Right renal cortex interstitium (tissue), 3 donors: ENCODE data around the gene PANK3. TPM values are rescaled to one million over a fixed set of nuclear protein-coding genes. Genes with fewer than 3 reads are reported as not detected.
"Not testable (repeated sequence)": the region's sequence is repeated elsewhere in the genome, so short reads cannot be mapped to it uniquely, and the experiment has no call there.

Experiments
- DNase-seq, 3 donors: peaks; one replicate each; pipeline ENCODE4 v3.0.0-alpha.2; 2013; ENCODE audit warnings: low read depth in 3 of 3, low spot score in 2 of 3
- polyA plus RNA-seq, 3 donors: library from polyadenylated mRNA; unstranded; fragments of 120-200 nt; gene quantifications; one replicate each; pipeline ENCODE4 v1.2.1, GENCODE V29; 2013; ENCODE audit not compliant: insufficient read length in 3 of 3

Gene PANK3
- polyA plus RNA-seq, 3 donors, result 67.1 to 70.6 (median 67.2) TPM

- no peak for DNase-seq
Observed at GRCh38 chr5:168557389-168557788, 21.8 kb downstream of the PANK3 start.

GRCh38 chr5:168553377-168554130 is 25.6 kb downstream of the PANK3 start:
- no peak for DNase-seq

GRCh38 chr5:168552146-168552545 is 27.0 kb downstream of the PANK3 start:
- DNase-seq, result no peak

GRCh38 chr5:168550656-168551055 is 28.5 kb downstream of the PANK3 start:
- no peak for DNase-seq

- DNase-seq, result no peak
Observed at GRCh38 chr5:168549554-168549953, 29.6 kb downstream of the PANK3 start.

- no peak for DNase-seq
Observed at GRCh38 chr5:168537176-168537575, 42.0 kb downstream of the PANK3 start.

GRCh38 chr5:168534351-168534750 is 44.8 kb downstream of the PANK3 start:
- not testable (repeated sequence) for DNase-seq

GRCh38 chr5:168531987-168532864 is 46.9 kb downstream of the PANK3 start:
- no peak for DNase-seq

- DNase-seq, result no peak
Observed at GRCh38 chr5:168531191-168531590, 48.0 kb downstream of the PANK3 start.

- DNase-seq, result no peak
Observed at GRCh38 chr5:168530621-168531150, 48.5 kb downstream of the PANK3 start.

GRCh38 chr5:168529374-168530234 is 49.6 kb downstream of the PANK3 start:
- no peak for DNase-seq

GRCh38 chr5:168528521-168529373 is 50.4 kb downstream of the PANK3 start, which contains the start of gene FBLL1:
TSS of gene FBLL1 (plus strand) at chr5:168529305. CDS start at chr5:168529505, 200 bp downstream.
- peak in 2 of 3 donors; percentile 45 to 54 for DNase-seq

GRCh38 chr5:168527756-168528295 is 51.3 kb downstream of the PANK3 start:
- DNase-seq, result no peak

GRCh38 chr5:168525856-168526255 is 53.3 kb downstream of the PANK3 start:
- DNase-seq, result no peak

GRCh38 chr5:168513861-168514428 is 65.2 kb downstream of the PANK3 start:
- no peak for DNase-seq

- DNase-seq, result no peak
Observed at GRCh38 chr5:168502563-168503237, 76.5 kb downstream of the PANK3 start.
